Hematopoietic multipotent progenitor cell treated with erythropoietin and hydrocortisone succinate and interleukin-3 and kit ligand, for 17 days (in vitro differentiated cells): ENCODE measurements around the gene RAPGEF4.
"Not testable (repeated sequence)": the region's sequence is repeated elsewhere in the genome, so short reads cannot be mapped to it uniquely, and the experiment has no call there.

Experiments
- DNase-seq: peaks from one replicate; pipeline ENCODE4 v3.0.0-alpha.2; 2015; ENCODE audit warnings: low spot score

Gene RAPGEF4

DNA sequence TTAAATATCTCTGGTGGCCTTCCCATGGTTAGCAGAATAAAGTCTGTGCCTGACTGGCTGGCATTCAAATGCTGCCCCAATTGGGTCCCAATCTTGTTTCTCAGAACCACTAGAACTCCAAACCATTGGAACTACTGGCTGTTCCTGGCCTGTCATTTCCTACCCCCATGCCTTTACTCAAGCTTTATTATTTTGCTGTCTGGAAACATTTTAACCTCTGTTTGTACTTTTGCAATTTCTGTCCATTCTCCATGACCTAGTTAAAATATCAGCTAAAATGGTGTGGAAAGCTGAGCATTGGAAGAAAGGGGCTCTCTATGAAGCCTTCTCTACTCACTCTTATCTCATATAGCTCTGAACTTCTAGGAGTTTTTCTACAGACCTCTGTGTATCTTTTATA is 38.7 kb downstream of the RAPGEF4 start:
- no peak for DNase-seq

DNA sequence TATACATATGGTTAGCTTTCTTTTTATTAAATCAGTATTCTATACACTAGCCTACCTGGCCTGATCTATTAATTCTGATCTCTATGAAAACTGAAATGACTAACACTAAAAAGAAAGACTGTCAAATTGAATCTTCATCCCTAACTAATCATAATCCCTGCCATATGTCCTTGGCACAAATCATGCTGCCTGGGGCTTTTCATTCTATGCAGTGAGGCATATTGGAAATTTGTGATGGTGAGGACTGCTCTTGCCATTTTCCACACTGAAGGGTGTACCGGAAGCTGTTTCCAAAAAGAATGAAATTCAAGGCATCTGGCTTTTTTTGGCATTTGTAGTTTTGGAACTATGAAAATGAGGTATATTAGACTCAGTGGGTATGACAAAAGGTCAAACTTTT is 39.7 kb downstream of the RAPGEF4 start:
- DNase-seq, result no peak

DNA sequence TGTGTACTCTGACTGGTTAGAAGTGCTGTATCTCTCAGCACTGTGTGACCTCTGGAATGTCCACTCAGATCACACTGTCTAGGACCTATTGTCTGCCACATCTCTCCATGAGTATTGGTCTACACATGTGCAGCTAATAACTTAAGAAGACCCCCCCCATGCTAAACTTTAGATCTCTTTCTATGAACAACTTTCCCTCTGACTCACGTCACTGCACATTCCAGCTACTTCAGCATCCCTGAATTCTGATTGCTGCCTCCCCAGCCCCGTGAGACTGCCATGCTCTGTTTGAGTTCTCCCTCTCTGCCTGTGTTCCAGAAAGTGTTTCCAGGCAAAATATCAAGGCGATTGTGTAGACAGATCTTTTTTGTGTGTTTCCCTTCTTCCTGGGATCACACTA is 41.8 kb downstream of the RAPGEF4 start:
- DNase-seq, result no peak

DNA sequence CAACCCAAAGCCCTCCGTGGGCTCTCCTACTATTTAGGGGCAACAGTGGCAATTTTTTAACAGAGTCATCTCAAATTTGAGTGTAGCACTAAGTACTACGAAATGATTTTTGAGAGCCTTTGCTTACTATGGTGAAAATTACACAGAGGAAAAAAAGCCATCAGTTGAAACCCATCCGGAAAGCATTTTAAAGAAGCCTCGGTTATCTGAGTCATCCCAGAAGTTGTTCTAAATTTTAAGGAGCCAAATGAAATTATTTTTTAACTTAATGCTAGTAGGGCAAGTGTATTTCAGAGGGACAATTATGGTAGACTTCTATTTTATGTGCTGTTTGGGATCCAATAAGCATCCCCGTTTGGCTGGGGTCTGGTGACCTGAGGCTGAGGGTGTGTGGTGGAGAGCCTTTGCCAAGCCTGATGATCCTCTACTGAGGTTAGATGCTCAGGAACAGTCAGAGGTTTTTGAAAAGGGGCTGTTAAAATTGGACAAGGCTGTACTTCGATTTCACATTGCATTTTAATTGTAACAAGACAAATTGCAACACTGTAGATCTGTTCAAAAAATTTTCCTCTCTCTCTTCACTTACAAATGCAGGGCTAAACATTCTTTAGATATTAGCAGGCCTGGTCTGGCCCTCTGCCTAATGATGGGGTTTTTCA is 47.0 kb downstream of the RAPGEF4 start:
- no peak for DNase-seq

DNA sequence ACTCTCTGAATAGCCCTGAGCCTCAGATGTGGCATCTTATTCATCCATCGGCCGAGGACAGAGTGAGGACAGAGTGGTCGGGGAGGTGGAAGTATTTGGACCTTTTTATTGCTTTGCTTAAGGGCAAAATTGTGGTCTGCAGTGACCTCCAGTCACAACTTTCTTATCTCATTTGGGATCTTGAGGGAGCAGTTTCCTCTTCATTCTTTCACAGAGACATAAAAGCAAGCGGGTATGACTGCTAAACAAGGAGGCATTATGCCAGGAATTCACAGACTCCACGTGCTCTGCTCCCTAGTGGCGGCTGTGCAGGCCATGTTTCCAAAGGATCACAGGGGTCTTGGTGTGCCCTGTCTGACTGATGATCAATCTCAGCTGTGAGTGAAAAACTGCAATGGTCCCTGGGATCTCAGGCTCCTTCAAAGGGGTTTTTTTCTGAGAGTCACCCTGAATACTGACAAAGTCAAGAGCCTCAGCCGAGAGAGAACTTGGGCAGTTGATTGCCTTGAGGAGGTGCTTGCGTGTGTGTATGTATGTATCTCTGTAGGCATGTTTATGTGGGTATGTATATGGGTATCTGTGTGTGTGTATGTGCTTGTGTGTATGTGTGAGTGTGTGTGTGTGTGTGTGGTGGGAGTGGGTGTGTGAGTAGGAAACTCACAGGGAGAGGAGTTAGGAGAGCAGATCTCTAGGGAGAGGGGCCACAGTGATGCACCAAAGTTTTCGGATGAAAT is 47.7 kb downstream of the RAPGEF4 start:
- no peak for DNase-seq

DNA sequence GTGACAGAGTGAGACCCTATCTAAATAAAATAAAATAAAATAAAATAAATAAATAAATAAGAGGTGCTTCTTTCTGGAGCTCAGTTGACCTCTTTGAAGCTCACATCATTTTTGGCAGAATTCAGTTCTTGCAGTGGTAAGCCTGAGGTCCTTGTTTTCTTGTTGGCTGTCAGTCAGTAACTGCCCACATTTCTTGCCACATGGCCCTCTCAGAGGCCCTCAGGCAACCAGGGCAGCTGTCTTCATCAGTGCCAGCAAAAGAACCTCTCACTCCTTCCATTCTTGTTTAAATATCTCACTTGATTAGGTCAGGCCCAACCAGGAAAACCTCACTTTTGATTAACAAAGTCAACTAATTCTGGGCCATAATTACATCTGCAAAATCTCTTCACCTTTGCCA is 53.2 kb downstream of the RAPGEF4 start:
- DNase-seq, result no peak

DNA sequence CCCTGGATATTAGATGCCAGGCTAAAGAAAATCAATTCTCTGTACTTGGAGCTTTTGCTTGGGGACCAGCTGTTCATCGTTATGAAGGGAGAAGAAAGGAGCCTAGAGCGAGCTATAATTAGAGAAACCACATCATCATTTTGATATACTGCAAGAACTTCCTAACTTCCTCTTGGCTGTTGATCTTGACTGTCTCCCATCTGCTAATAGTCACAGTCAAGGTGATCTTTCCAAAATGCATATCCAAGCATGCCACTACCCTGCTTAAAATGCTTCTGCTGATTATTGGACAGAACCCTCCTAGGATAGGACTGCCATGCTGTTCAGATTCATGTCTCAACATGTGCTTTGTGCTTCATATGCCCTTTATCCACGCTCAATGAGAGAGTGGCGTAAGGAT is 54.8 kb downstream of the RAPGEF4 start:
- no peak for DNase-seq

DNA sequence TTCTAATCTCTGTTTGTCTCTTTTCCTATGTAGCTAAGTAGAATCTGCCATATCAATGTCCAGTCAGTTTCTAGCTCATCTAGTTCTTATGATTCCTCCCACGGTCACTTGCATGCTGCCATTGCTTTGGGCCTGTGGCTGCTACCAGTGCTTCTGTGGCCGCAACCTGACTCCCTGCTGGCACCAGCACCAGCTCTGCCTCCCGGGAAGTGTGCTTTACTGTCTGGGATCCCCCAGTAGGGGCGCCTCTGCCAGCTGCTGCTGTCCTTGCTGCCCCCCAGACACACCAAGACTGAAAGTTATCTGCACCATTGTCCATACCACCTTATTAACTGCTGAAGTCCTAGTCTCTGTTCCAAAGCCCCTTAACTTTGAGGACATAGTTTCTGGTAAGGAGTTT is 56.3 kb downstream of the RAPGEF4 start:
- no peak for DNase-seq

DNA sequence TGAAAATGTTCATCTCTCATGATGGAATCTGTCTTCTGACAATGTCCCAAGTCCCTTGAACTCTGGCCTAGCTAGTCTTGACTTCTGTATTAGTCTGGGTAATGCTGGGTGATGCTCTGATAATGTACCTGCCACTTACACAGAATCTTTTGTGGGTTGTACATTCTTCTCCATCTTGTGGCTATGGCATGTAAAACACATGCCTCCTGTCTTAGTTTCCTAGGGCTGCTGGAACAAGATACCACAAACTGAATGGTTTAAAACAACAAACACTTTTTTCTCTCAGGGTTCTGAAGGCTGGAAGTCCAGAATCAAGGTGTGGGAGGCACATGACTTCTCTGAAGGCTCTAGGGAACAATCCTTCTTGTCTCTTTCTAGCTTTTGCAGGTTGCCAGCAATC is 57.1 kb downstream of the RAPGEF4 start:
- no peak for DNase-seq

DNA sequence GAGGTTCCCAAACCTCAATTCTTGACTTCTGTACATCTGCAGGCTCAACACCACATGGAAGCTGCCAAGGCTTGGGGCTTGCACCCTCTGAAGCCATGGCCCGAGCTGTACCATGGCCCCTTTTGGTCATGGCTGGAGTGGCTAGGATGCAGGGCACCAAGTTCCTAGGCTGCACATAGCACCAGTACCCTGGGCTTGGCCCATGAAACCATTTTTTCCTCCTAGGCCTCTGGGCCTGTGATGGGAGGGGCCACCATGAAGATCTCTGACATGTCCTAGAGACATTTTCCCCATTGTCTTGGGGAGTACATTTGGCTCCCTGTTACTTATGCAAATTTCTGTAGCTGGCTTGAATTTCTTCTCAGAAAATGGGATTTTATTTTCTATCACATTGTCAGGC is 67.7 kb downstream of the RAPGEF4 start:
- not testable (repeated sequence) for DNase-seq

DNA sequence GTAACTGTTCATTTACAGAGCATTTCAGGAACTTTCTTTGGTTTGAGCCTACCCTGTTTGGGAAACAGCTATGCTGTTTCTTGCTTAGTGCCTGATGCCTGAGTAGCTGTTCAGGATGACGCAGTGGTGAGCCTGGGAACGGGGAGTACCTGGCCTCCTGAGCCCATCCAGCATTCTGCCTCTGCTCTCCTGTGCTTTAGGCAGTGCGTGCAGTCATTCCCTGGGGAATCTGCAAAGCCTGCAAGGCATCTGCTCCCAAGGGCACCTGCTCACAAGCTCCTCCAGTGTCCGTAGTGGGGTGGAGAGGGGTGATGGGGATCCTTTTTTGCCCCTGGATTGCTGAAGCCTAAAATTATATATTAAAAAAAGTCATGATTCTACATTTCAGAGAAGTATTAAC is 68.8 kb downstream of the RAPGEF4 start:
- no peak for DNase-seq

DNA sequence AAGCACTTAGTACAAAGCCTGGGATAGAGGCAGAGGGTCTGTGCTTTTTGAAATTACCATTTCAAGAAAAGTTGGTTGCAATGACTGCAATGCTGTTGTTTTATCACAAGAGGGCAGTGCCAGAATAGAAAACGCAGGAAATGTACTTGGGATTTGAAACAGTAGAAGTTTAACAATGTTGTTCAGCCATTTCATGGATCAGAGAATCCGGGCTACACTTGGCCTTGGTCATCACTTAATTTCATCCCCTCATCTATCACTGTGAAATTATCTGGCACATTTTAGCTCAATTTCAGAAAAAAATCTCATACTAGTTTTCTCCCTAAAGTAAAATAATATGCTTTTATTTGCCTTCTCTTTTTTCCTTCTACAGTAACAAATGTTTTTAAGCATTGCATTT is 70.8 kb downstream of the RAPGEF4 start:
- DNase-seq, result no peak

DNA sequence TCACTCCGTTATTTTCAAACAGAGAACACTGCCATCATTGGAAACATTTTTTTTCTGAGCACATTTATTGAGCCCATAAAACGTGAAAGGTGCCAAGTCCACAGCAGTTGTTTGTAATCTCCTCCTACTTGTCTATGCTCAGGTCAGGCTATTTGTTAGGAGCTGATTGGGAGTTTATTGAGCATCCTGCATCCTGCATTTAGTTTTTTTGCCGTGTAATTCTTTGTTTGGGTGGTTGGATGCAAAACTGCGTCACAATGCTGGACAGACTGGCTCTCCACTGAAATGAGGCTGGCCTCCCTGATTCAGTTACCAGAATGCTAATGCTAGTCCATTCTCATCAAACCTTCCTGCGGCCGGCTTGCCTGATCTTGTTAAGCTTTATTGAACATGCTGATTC is 71.4 kb downstream of the RAPGEF4 start:
- no peak for DNase-seq

DNA sequence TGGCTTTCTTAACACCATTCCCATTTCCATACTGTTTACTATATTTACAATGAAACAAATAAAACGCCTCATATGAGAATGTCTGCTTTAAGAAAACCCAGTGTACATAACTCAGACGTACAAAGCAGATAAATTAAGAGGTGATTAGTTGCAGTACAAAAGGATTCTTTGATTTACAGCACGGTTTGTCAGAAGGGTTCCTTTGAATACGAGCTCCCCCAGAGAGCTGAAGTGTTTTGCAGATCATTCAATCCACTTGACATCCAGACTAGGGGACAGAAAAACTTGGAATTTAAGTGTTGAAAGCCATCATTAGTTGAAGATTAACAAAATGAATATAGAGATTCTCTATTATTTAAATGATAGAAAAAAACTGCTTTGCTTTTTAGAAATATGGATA is 72.5 kb downstream of the RAPGEF4 start:
- no peak for DNase-seq

DNA sequence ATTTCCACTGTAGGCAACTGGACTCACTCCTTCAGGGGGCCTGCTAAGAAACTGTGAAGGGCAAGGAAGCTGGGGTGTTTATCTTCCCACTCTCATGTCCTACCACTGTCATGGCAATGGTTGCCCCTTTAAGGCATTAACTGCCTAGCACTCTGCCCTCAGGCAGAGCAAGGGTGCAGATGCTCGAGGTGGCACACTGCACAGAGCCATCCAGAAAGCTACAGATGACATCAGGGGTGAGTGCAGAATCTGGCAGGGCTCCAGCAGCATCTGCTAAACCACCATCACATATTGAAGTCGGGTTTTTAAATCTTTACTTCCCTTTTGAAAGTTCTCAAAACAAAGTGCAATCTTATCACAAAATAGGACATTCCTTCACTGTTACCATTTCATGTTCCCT is 75.4 kb downstream of the RAPGEF4 start:
- no peak for DNase-seq

DNA sequence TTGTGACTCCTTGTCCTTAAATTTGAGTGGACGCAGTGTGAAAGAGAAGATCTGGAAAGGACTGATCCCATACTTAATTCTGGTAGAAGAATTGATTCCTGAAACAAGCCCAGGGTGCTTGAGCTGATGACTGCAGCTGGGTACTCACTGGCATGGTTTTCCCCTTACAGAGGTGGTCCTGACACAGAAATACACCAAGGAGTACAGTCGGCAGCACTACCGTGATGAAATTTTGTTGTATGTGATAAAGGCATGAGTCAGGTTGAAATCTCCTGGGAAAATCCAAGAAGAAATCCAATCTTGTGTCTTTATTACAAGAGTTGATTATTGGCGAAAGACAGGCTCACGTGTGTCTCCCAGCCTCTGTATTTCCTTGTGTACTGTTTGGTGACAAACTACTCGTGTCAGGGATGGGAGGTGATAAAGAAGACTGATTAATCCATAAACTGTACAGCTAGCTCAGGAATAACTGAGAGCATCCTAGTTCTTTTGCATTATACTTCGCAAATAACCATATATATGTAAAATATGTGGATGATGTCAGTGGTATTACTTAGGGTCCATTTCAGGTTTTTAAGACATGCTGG is 76.6 kb downstream of the RAPGEF4 start:
- DNase-seq, result no peak

DNA sequence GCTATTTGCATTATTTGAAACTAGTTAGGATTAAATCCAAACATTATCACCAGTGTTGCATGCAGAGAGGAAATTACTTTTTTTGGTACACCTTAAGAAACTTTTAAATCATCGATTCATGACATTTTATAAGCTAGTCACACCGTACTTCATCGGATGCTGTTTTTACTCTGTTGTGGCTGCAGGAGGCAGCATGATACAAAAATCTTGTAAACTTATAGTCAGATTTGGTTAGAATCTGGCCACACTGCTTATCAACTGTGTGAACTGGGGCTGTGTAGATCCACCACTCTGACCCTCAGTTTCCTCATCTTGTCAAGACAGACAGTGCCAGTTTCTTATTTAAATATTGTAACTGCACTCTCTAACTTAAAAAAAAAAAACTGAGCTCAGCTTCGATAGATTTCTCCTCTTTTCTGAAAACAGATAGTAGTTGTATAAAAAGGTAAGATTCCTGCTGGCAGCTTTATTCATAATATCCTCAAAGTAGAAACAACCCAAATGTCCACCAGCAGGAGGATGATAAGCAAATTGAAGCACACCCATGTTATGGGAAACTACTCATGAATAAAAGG is 77.8 kb downstream of the RAPGEF4 start:
- no peak for DNase-seq

DNA sequence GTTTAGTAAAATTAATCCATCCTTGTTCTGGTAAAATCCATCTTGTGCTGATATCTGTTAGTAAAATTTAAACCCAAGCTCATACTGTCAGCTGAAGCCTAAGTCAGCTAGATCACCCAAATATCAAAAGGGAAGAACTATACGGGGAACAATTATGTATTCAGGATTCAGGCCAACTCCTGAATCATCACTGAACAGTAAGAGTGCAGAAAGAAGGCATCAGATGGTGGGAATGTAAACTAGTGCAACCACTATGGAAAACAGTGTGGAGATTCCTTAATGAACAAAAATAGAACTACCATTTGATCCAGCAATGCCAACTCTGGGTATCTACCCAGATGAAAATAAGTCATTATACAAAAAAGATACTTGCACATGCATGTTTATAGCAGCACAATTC is 81.8 kb downstream of the RAPGEF4 start:
- no peak for DNase-seq

DNA sequence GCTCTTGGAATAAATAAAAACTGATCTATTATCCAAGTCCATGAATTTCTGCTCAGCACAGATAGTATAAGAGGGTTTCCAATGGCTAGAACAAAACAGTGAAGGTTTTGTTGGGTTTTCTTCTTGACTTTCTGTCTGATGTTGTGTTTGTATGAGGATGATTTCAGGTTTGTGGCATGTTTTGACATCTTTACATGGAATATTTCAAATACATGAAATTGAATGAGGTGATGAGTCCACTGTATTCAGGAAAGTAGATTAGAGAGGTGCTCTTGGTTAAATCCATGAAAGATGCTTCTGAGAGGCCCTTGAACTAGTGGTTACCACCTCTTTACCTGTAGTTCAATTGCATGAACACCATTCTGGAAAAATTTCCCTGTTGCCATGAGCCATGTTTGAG is 84.3 kb downstream of the RAPGEF4 start:
- no peak for DNase-seq

DNA sequence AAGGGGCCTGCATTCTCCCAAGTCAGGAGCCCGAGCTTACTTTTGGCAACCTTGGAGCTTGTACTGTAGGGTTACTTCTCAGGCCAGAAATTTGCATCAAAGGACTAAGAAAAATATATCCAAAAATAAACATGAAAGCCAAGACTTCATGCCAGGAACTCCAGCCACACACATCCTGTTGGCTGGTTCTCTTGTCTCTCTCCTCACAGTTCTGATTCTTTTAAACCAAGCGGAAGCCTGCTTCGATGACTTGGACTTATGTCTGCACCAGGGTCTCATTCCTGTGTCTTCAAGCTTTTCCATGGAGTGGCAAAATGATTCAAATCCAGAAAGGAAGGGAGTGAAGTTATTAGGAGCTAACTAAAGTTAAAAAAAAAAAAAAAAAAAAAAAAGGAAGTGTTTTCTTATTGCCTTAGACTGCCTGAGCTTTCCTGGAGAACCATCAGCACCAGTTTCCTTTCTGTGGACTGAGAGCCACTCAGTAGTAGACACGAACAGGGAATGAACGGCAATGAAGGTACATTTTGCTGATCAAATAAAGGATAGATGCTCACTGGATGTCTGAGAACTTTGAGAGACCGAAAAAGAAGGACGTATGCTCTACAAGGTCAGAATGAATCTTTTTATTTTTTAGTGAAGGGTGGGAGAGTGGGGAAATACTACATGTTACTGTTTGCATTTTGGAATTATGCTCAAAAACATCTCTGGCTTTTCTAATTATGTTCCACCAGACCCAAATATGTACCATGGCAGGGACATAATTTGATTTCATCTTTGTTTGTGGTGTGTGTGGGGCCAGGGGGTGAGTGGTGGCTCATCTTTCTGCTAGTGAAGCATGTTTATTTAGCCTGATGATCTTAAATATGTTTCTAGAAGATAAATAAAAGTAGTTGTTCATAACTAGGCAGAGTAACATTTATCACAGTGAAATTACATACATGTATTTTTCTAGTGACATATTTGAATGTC is 86.0 kb downstream of the RAPGEF4 start:
- no peak for DNase-seq

DNA sequence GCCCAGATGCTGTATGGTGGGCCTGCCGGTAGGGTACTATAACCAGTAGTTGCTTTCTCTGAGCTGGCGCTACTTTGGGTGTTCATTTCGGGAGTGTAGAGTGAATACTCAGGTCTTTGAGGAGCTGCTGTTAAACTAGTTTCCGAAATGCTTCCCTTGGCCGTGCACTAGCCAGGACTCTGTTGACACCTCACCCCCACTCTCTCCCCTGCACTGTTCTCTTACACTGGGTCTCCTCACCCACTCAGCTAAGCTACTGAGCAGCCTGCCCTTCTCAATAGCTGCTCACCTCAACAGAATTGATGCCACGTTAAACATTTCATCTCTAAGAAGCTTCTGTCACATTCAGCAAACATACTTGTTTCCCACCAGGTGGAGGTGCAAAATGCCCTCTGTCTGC is 86.9 kb downstream of the RAPGEF4 start:
- DNase-seq, result no peak

DNA sequence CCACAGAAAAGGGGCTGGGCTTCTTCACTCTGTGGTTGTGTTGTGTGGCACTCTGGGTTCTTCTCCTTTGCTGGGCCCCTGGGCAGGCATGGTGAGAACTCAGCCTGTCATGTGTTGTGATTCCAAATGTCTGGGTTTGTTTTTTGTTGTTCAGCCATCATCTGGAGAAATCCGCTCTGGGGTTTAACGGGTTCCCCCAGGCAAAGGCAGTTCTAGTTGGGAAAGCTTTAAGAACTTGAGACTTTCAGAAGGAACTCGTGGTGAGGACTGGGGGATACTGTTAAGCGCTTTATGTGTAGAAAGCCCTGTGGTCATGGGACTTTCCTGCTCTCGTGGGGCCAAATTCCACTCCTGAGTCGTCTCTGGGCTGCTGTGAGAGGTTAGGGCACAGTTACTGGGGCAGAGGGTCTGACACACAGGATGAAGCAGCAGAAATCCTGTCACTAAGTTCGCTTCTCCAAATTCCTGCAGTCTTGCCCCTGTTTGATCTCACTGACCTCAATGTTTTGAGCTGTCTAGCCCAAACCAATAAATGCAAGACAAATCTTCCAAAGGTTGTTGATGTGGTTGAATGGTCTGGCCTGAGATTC is 87.7 kb downstream of the RAPGEF4 start:
- DNase-seq, result no peak
